22Rv1 (cell line): ENCODE results near the gene PTH2R.
"Not testable (repeated sequence)": the region's sequence is repeated elsewhere in the genome, so short reads cannot be mapped to it uniquely, and the experiment has no call there.

Source experiments
- H3K27ac ChIP-seq: fragments of 450-650 bp; 2 replicates; pipeline ENCODE4 v1.5.1; 2017
- CTCF ChIP-seq: fragments of 450-650 bp; IDR thresholded peaks from 2 replicates; pipeline ENCODE4 v1.5.1; 2017; ENCODE audit warnings: mild to moderate bottlenecking
- ZFX ChIP-seq: fragments of 450-650 bp; IDR thresholded peaks from 2 replicates; pipeline ENCODE4 v1.6.1; 2017; ENCODE audit warnings: antibody characterized with exemption, borderline replicate concordance

The PTH2R gene

GRCh38 chr2:208531361-208531760, 124.8 kb downstream of the PTH2R start:
- H3K27ac ChIP-seq: no peak overlapping the region

GRCh38 chr2:208535578-208535977, 129.0 kb downstream of the PTH2R start:
- H3K27ac ChIP-seq: not testable (repeated sequence)

More at GRCh38 chr2:208531361-208531760, 124.8 kb downstream of the PTH2R start:
- no peak for TF ChIP-seq ZFX
- TF ChIP-seq CTCF: no peak

GRCh38 chr2:208541461-208541988, 134.9 kb downstream of the PTH2R start:
- TF ChIP-seq CTCF (no peak), ZFX (no peak)

GRCh38 chr2:208541989-208542464, 135.4 kb downstream of the PTH2R start:
- no peak overlapping the region for H3K27ac ChIP-seq

More at GRCh38 chr2:208541461-208541988, 134.9 kb downstream of the PTH2R start:
- no peak overlapping the region for H3K27ac ChIP-seq

GRCh38 chr2:208542465-208543041, 136.0 kb downstream of the PTH2R start:
- no peak overlapping the region for H3K27ac ChIP-seq
- TF ChIP-seq ZFX (no peak), CTCF (no peak)

More at GRCh38 chr2:208541989-208542464, 135.4 kb downstream of the PTH2R start:
- TF ChIP-seq ZFX (no peak), CTCF (no peak)
